Testis (tissue), 2 donors: ENCODE results near the gene CLEC20A.

Source experiments
- CTCF ChIP-seq, 3 experiments: fragments of 450-650 bp in 2 of 3; fragments of 200-600 bp in 1 of 3; sonication (generic) in 1 of 3; IDR thresholded peaks; one replicate each; pipeline ENCODE4 v1.5.1; 2016 to 2019; ENCODE audit warnings: antibody characterized with exemption in 3 of 3, mild to moderate bottlenecking in 2 of 3, moderate library complexity in 1 of 3
- POLR2A ChIP-seq: fragments of 450-650 bp; IDR thresholded peaks from one replicate; pipeline ENCODE4 v1.6.1; 2017; ENCODE audit warnings: antibody characterized with exemption, mild to moderate bottlenecking, moderate library complexity

GRCh38 chr1:178450871-178451270 is 45.9 kb downstream of the CLEC20A start:
- no peak for TF ChIP-seq POLR2A
- TF ChIP-seq CTCF (IDR thresholded peaks at IDR 0.05): no peak
